Body of pancreas (tissue), 4 donors: ENCODE measurements around the gene TULP4.

Experiments
- POLR2A ChIP-seq, 3 donors: fragments of 450-650 bp; IDR thresholded peaks; one replicate each; pipeline ENCODE4 v1.6.1; 2016; ENCODE audit warnings: antibody characterized with exemption in 3 of 3, mild to moderate bottlenecking in 2 of 3
- TF ChIP-seq, protein P1 (sequence below), 7 experiments: fragments of 450-650 bp in 4 of 7; fragments of 200-600 bp in 3 of 7; sonication (generic) in 3 of 7; IDR thresholded peaks; one replicate each; pipeline ENCODE4 v1.5.1; 2016 to 2019; ENCODE audit warnings: antibody characterized with exemption in 7 of 7

DNA sequence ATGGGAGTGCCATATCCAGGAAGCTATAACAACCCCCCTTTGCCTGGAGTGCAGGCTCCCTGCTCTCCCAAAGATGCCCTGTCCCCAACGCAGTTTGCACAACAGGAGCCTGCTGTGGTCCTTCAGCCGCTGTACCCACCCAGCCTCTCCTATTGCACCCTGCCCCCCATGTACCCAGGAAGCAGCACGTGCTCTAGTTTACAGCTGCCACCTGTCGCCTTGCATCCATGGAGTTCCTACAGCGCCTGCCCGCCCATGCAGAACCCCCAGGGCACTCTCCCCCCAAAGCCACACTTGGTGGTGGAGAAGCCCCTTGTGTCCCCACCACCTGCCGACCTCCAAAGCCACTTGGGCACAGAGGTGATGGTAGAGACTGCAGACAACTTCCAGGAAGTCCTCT lies 191.0 kb downstream of the TULP4 start:
- TF ChIP-seq, protein P1, sequence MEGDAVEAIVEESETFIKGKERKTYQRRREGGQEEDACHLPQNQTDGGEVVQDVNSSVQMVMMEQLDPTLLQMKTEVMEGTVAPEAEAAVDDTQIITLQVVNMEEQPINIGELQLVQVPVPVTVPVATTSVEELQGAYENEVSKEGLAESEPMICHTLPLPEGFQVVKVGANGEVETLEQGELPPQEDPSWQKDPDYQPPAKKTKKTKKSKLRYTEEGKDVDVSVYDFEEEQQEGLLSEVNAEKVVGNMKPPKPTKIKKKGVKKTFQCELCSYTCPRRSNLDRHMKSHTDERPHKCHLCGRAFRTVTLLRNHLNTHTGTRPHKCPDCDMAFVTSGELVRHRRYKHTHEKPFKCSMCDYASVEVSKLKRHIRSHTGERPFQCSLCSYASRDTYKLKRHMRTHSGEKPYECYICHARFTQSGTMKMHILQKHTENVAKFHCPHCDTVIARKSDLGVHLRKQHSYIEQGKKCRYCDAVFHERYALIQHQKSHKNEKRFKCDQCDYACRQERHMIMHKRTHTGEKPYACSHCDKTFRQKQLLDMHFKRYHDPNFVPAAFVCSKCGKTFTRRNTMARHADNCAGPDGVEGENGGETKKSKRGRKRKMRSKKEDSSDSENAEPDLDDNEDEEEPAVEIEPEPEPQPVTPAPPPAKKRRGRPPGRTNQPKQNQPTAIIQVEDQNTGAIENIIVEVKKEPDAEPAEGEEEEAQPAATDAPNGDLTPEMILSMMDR (IDR thresholded peaks at IDR 0.05), result no peak
- TF ChIP-seq POLR2A (IDR thresholded peaks at IDR 0.05), result no peak
